Esophagus muscularis mucosa (tissue), 4 donors: ENCODE results near the gene HELZ. TPM values are rescaled to one million over a fixed set of nuclear protein-coding genes. Genes with fewer than 3 reads are reported as not detected.

Experiments
- DNase-seq: peaks from one replicate; pipeline ENCODE4 v3.0.0-alpha.2; 2017; ENCODE audit errors: extremely low spot score
- H3K27ac ChIP-seq, 4 donors: fragments of 200-600 bp; sonication (generic); replicated peaks in 1 of 4; 1 replicate in 3 of 4; 2 replicates in 1 of 4; pipeline ENCODE4 v1.5.1; 2016 to 2019; ENCODE audit warnings: mild to moderate bottlenecking in 1 of 4
- H3K27me3 ChIP-seq, 4 donors: fragments of 200-600 bp; sonication (generic); one replicate each; pipeline versions ENCODE4 v1.5.1 to v1.6.0; 2016 to 2019
- H3K36me3 ChIP-seq, 4 donors: fragments of 200-600 bp; sonication (generic); one replicate each; pipeline ENCODE4 v1.5.1; 2016 to 2019
- H3K4me1 ChIP-seq, 4 donors: fragments of 200-600 bp; sonication (generic); one replicate each; pipeline ENCODE4 v1.5.1; 2016 to 2019
- H3K4me3 ChIP-seq, 4 donors: fragments of 200-600 bp; sonication (generic); 1 replicate in 2 of 4; 2 replicates in 2 of 4; pipeline ENCODE4 v1.5.1; 2016 to 2019; ENCODE audit warnings: mild to moderate bottlenecking in 4 of 4, moderate library complexity in 1 of 4
- H3K9me3 ChIP-seq, 4 donors: fragments of 200-600 bp; sonication (generic); 1 replicate in 3 of 4; 2 replicates in 1 of 4; pipeline ENCODE4 v1.5.1; 2016 to 2019
- CTCF ChIP-seq, 3 experiments: fragments of 200-600 bp in 2 of 3; fragments of 450-650 bp in 1 of 3; sonication (generic) in 2 of 3; IDR thresholded peaks; one replicate each; pipeline ENCODE4 v1.5.1; 2017 to 2019; ENCODE audit warnings: antibody characterized with exemption in 3 of 3, mild to moderate bottlenecking in 2 of 3, moderate library complexity in 1 of 3
- EP300 ChIP-seq: sonication (generic); formaldehyde crosslinking; IDR thresholded peaks from one replicate; pipeline ENCODE4 v1.6.1; 2017; ENCODE audit warnings: antibody characterized with exemption
- POLR2A ChIP-seq: fragments of 450-650 bp; IDR thresholded peaks from one replicate; pipeline ENCODE4 v1.6.1; 2017; ENCODE audit warnings: antibody characterized with exemption, moderate library complexity, mild to moderate bottlenecking, low read depth
- POLR2AphosphoS5 ChIP-seq, 2 donors: sonication (generic); formaldehyde crosslinking; IDR thresholded peaks; one replicate each; pipeline ENCODE4 v1.6.1; 2017; ENCODE audit warnings: antibody characterized with exemption in 2 of 2
- WGBS: methylation state at CpG from one replicate; pipeline ENCODE4 v1.1.5; 2018; 5-methylcytosine and 5-hydroxymethylcytosine counted together
- intact Hi-C: fragments of 100-400 bp; cut with DNase I; formaldehyde crosslinking; loops from one replicate; pipeline ENCODE4 v1.15.1; 2023
- total RNA-seq, 4 donors: library from RNA; depleted of rRNA; stranded (reverse); fragments of >200 nt; gene quantifications; one replicate each; pipeline versions ENCODE4 v1.1.0 to v1.2.1, GENCODE V29; 2016

The HELZ gene
- total RNA-seq, 4 donors from 2014 or later: 35.0 to 62.3 (median 45.8) TPM

- WGBS: 99% methylated on average over 4 of the region's 4 CpGs
- no peak overlapping the region for H3K27ac ChIP-seq
- no peaks in the 10 kb centered on the region for H3K9me3 ChIP-seq
- no peaks in the 10 kb centered on the region for H3K27me3 ChIP-seq
- no peak overlapping the region for H3K4me3 ChIP-seq
- intact Hi-C loops: no loop called here
- TF ChIP-seq EP300 (no peak), POLR2A (no peak), POLR2AphosphoS5 (IDR thresholded peaks at IDR 0.05) (no peak), CTCF (IDR thresholded peaks at IDR 0.05) (no peak)
- H3K4me1 ChIP-seq: peaks cover 0 to 5% (median 2%) of the 10 kb centered on the region in 4 donors
- no peak for DNase-seq
- no peaks in the 10 kb centered on the region for H3K36me3 ChIP-seq
Measured at GRCh38 chr17:67265436-67266019, 20.5 kb upstream of the HELZ start.

GRCh38 chr17:67262435-67263117, 17.6 kb upstream of the HELZ start:
- intact Hi-C loops: no loop called here
- no peaks in the 10 kb centered on the region for H3K36me3 ChIP-seq

GRCh38 chr17:67260170-67260987, 15.4 kb upstream of the HELZ start:
- no peaks in the 10 kb centered on the region for H3K9me3 ChIP-seq
- TF ChIP-seq CTCF (IDR thresholded peaks at IDR 0.05) (no peak), EP300 (no peak), POLR2AphosphoS5 (IDR thresholded peaks at IDR 0.05) (peak in 1 of 2 donors; percentile 19), POLR2A (no peak)
- H3K4me3 ChIP-seq: peak overlapping the region in 1 of 4 donors; percentile 11
- intact Hi-C loops: no loop called here
- 47% methylated on average over 14 of the region's 14 CpGs for WGBS
- H3K4me1 ChIP-seq: peaks cover 0 to 17% (median 6%) of the 10 kb centered on the region in 4 donors
- no peak for DNase-seq
- no peaks in the 10 kb centered on the region for H3K27me3 ChIP-seq
- no peaks in the 10 kb centered on the region for H3K36me3 ChIP-seq
- peak overlapping the region; percentile 4 to 50 (median 34) for H3K27ac ChIP-seq

More at GRCh38 chr17:67262435-67263117, 17.6 kb upstream of the HELZ start:
- TF ChIP-seq CTCF (IDR thresholded peaks at IDR 0.05): no peak
- no peak for DNase-seq
- no peaks in the 10 kb centered on the region for H3K27me3 ChIP-seq
- no peaks in the 10 kb centered on the region for H3K9me3 ChIP-seq
- no peak overlapping the region for H3K27ac ChIP-seq
- H3K4me1 ChIP-seq: peaks cover 0 to 17% (median 6%) of the 10 kb centered on the region in 4 donors
- H3K4me3 ChIP-seq: no peak overlapping the region
- 91% methylated on average over 7 of the region's 7 CpGs for WGBS

GRCh38 chr17:67258821-67259468, 13.9 kb upstream of the HELZ start:
- intact Hi-C loops: no loop called here
- no peaks in the 10 kb centered on the region for H3K36me3 ChIP-seq
- H3K27ac ChIP-seq: no peak overlapping the region
- H3K9me3 ChIP-seq: no peaks in the 10 kb centered on the region
- no peaks in the 10 kb centered on the region for H3K27me3 ChIP-seq
- no peak for DNase-seq
- WGBS: 80% methylated on average over 11 of the region's 11 CpGs
- TF ChIP-seq POLR2AphosphoS5 (IDR thresholded peaks at IDR 0.05) (no peak), EP300 (no peak), POLR2A (no peak), CTCF (IDR thresholded peaks at IDR 0.05) (no peak)
- H3K4me3 ChIP-seq: no peak overlapping the region
- peaks cover 0 to 17% (median 6%) of the 10 kb centered on the region in 4 donors for H3K4me1 ChIP-seq
